A549 (cell line): ENCODE data around the gene EXOC2. TPM values are rescaled to one million over a fixed set of nuclear protein-coding genes. Genes with fewer than 3 reads are reported as not detected.

ENCODE experiments used
- ATAC-seq, 2 experiments: fragments of 200-7000 bp in 1 of 2; fragments of >200 bp in 1 of 2; cut with Nextera tagmentation in 1 of 2; cut with Tn5 transposase in 1 of 2; 3 replicates each; pipeline versions ENCODE4 v1.8.0 to v1.9.1; 2018 to 2020; ENCODE audit warnings: mild to moderate bottlenecking in 1 of 2, moderate library complexity in 1 of 2
- CTCF ChIA-PET: fragments of 300-600 bp; sonication (Branson Sonifier 250); formaldehyde crosslinking; extraction: SDS; loops from one replicate; lab custom pipeline; 2021; ENCODE audit warnings: antibody characterized with exemption, inconsistent platforms; lab: Yijun Ruan, JAX
- POLR2A ChIA-PET: fragments of 350-600 bp; formaldehyde crosslinking; extraction: SDS; loops from one replicate; lab custom pipeline; 2021; ENCODE audit warnings: antibody characterized with exemption, inconsistent platforms; lab: Yijun Ruan, JAX
- DNase-seq, 2 experiments: peaks; one replicate each; pipeline versions ENCODE4 v3.0.0 to v3.0.0-alpha.2; 2011 to 2016; ENCODE audit warnings: low read depth in 1 of 2, low spot score in 1 of 2
- FAIRE-seq: peaks from 2 replicates; lab custom pipeline; 2011; peaks lifted over from hg19 to GRCh38; lab: Jason Lieb, UNC
- H3K27ac ChIP-seq, 2 experiments: fragments of >200 bp; sonication (Bioruptor Twin); formaldehyde crosslinking; 3 replicates each; pipeline ENCODE4 v1.5.1; 2016 to 2017
- H3K4me1 ChIP-seq: fragments of >200 bp; sonication (Bioruptor Twin); formaldehyde crosslinking; 3 replicates; pipeline ENCODE4 v1.6.1; 2016
- H3K4me2 ChIP-seq: fragments of >200 bp; sonication (Bioruptor Twin); formaldehyde crosslinking; 3 replicates; pipeline ENCODE4 v1.6.1; 2016
- H3K4me3 ChIP-seq: fragments of >200 bp; sonication (Bioruptor Twin); formaldehyde crosslinking; 3 replicates; pipeline ENCODE4 v1.5.1; 2016
- H3K9me3 ChIP-seq: fragments of >200 bp; sonication (Bioruptor Twin); formaldehyde crosslinking; 3 replicates; pipeline ENCODE4 v1.6.1; 2016
- CEBPB ChIP-seq, 2 experiments: fragments of >200 bp in 1 of 2; sonication (Bioruptor Twin) in 1 of 2; formaldehyde crosslinking in 1 of 2; IDR thresholded peaks; 2 replicates each; pipeline ENCODE4 v1.6.1; 2012 to 2016
- CTCF ChIP-seq: fragments of >200 bp; sonication (Bioruptor Twin); formaldehyde crosslinking; IDR thresholded peaks from 3 replicates; pipeline ENCODE4 v1.5.1; 2016
- EHF ChIP-seq: fragments of 250-450 bp; sonication (Bioruptor Pico); IDR thresholded peaks from 2 replicates; pipeline ENCODE4 v1.5.0; 2020; ENCODE audit warnings: mild to moderate bottlenecking
- EHMT2 ChIP-seq: fragments of 200-600 bp; sonication (generic); IDR thresholded peaks from 2 replicates; pipeline ENCODE4 v1.6.1; 2016; ENCODE audit warnings: antibody characterized with exemption, low read depth, mild to moderate bottlenecking, moderate library complexity
- EP300 ChIP-seq, 2 experiments: fragments of >200 bp; sonication (Bioruptor Twin); formaldehyde crosslinking; IDR thresholded peaks; 2 replicates in 1 of 2; 3 replicates in 1 of 2; pipeline ENCODE4 v1.6.1; 2016 to 2017
- FOSL2 ChIP-seq, 2 experiments: fragments of 450-650 bp in 1 of 2; fragments of >200 bp in 1 of 2; sonication (Bioruptor Twin) in 1 of 2; formaldehyde crosslinking; IDR thresholded peaks; 2 replicates each; pipeline versions ENCODE4 v1.5.0 to v1.6.1; 2016 to 2020; ENCODE audit warnings: mild to moderate bottlenecking in 1 of 2, moderate library complexity in 1 of 2
- HEYL ChIP-seq: fragments of 250-450 bp; sonication (Bioruptor Pico); IDR thresholded peaks from 2 replicates; pipeline ENCODE4 v1.8.0; 2021; ENCODE audit warnings: mild to moderate bottlenecking, moderate library complexity
- HOXA7 ChIP-seq: fragments of 250-450 bp; sonication (Bioruptor Pico); IDR thresholded peaks from 2 replicates; pipeline ENCODE4 v1.5.0; 2020; ENCODE audit warnings: mild to moderate bottlenecking, moderate library complexity
- HOXB13 ChIP-seq: fragments of 250-450 bp; sonication (Bioruptor Pico); IDR thresholded peaks from 2 replicates; pipeline ENCODE4 v1.5.0; 2020; ENCODE audit warnings: low read depth, mild to moderate bottlenecking, moderate library complexity
- HOXB5 ChIP-seq: fragments of 250-450 bp; sonication (Bioruptor Pico); IDR thresholded peaks from 2 replicates; pipeline ENCODE4 v1.5.0; 2020; ENCODE audit warnings: mild to moderate bottlenecking, moderate library complexity
- KDM5A ChIP-seq: fragments of 200-600 bp; sonication (generic); IDR thresholded peaks from 2 replicates; pipeline ENCODE4 v1.6.1; 2016; ENCODE audit warnings: antibody characterized with exemption, mild to moderate bottlenecking
- MAX ChIP-seq: IDR thresholded peaks from 2 replicates; pipeline ENCODE4 v1.6.1; 2012
- NFE2L2 ChIP-seq: fragments of 150-350 bp; conservative IDR thresholded peaks from 2 replicates; pipeline ENCODE4 v1.6.1; 2014; ENCODE audit warnings: low read length
- NPAS2 ChIP-seq: fragments of 250-450 bp; sonication (Bioruptor Pico); IDR thresholded peaks from 2 replicates; pipeline ENCODE4 v1.8.0; 2022; ENCODE audit warnings: mild to moderate bottlenecking, moderate library complexity, borderline replicate concordance
- NR3C1 ChIP-seq: fragments of >200 bp; sonication (Bioruptor Twin); formaldehyde crosslinking; IDR thresholded peaks from 3 replicates; pipeline ENCODE4 v1.6.1; 2017
- RAD21 ChIP-seq, 2 experiments: fragments of >200 bp in 1 of 2; sonication (Bioruptor Twin) in 1 of 2; formaldehyde crosslinking in 1 of 2; IDR thresholded peaks in 1 of 2; conservative IDR thresholded peaks in 1 of 2; 2 replicates in 1 of 2; 3 replicates in 1 of 2; pipeline ENCODE4 v1.6.1; 2012 to 2018; ENCODE audit warnings: inconsistent platforms in 1 of 2
- RARB ChIP-seq: fragments of 250-450 bp; sonication (Bioruptor Pico); IDR thresholded peaks from 2 replicates; pipeline ENCODE4 v1.8.0; 2021; ENCODE audit warnings: mild to moderate bottlenecking, moderate library complexity
- RNF2 ChIP-seq: fragments of 200-600 bp; sonication (generic); IDR thresholded peaks from 2 replicates; pipeline ENCODE4 v1.6.1; 2016; ENCODE audit warnings: low read depth, mild to moderate bottlenecking, antibody characterized with exemption, moderate library complexity, borderline replicate concordance
- SMC3 ChIP-seq: fragments of >200 bp; sonication (Bioruptor Twin); formaldehyde crosslinking; IDR thresholded peaks from 3 replicates; pipeline ENCODE4 v1.6.1; 2018; ENCODE audit warnings: inconsistent platforms
- TP53 ChIP-seq: fragments of 250-450 bp; sonication (Bioruptor Pico); IDR thresholded peaks from 2 replicates; pipeline ENCODE4 v1.5.0; 2021; ENCODE audit warnings: mild to moderate bottlenecking, moderate library complexity
- WGBS: methylation state at CpG from one replicate; pipeline ENCODE4 v1.1.6; 2017; ENCODE audit errors: missing lambda C conversion rate; 5-methylcytosine and 5-hydroxymethylcytosine counted together
- polyA plus RNA-seq, 4 experiments: library from polyadenylated mRNA; depleted of rRNA in 3 of 4; stranded (reverse); fragments of >200 nt; fragmentation: RNase III in 1 of 4; extraction: RNeasy Plus Mini Kit Qiagen cat#74134 plus additional on column Dnase treatment in 1 of 4; gene quantifications; 2 replicates in 3 of 4; 3 replicates in 1 of 4; pipeline ENCODE4 v1.2.3, GENCODE V29; 2011 to 2017
- TF ChIP-seq, protein P1 (sequence below): IDR thresholded peaks from 2 replicates; pipeline ENCODE4 v1.6.1; 2012
- TF ChIP-seq, protein P2 (sequence below): fragments of >200 bp; sonication (Bioruptor Twin); formaldehyde crosslinking; IDR thresholded peaks from 3 replicates; pipeline ENCODE4 v1.6.1; 2016

Gene EXOC2
- polyA plus RNA-seq, 2 of the 4 experiments (the other 2 are of a cell fraction), result 13.3 to 22.9 TPM

DNA sequence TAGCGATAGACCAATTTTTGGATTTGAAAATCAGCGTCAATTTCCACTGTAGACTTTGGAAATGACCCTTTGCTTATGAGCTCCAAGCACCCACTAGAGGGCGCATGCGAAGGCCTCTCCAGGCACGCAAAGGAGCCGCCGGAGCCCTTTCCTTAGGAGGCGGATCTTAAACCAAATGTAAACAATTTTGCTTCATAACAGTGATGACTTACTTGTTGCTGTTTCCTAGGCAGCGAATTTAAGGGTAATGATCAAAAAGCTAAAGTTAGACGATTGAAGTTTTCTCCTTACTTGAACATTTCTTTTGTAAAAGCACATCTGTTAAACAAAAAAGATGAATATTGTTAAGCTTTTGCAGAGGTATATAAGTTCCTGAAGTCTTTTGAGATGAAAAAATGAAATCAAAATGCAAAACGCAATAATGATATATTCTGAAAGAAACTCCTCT lies 29.2 kb upstream of the EXOC2 start:
- ChIA-PET POLR2A (no interaction called here), CTCF (interaction anchor here (0.6 to 3.3 kb wide), 40 partner anchors 8 to 714 kb away, joined by 3 to 33 read pairs (median 4); no protein-coding TSS in a partner anchor)
- FAIRE-seq, result no peak
- H3K9me3 ChIP-seq, result no peaks in the 10 kb centered on the region
- H3K27ac ChIP-seq, result no peak overlapping the region
- no peaks in the 10 kb centered on the region for H3K4me1 ChIP-seq
- TF ChIP-seq FOSL2 (IDR thresholded peaks at IDR 0.05) (no peak), FOSL2 (CRISPR knock-in tag; IDR thresholded peaks at IDR 0.05) (no peak), RAD21 (conservative IDR thresholded peaks at IDR 0.05 in 1 of 2, IDR thresholded peaks at IDR 0.05 in 1 of 2) (peak; percentile 51 to 54; a peak in 4 of 5 replicates), CTCF (peak; percentile 78), SMC3 (peak; percentile 84)
- TF ChIP-seq, all 56 proteins: peak for 3
- peak; percentile 78 to 79 for DNase-seq
- peak overlapping the region; percentile 63 for H3K4me2 ChIP-seq
- peak; percentile 90 to 97 for ATAC-seq
- under 1% methylated on average over 11 of the region's 11 CpGs for WGBS
- no peak overlapping the region for H3K4me3 ChIP-seq

- TF ChIP-seq NPAS2, result no peak
- no peak for TF ChIP-seq FOSL2 (IDR thresholded peaks at IDR 0.05)
- no peak for TF ChIP-seq FOSL2 (CRISPR knock-in tag; IDR thresholded peaks at IDR 0.05)
- no peak for TF ChIP-seq NR3C1
- TF ChIP-seq EHF (CRISPR knock-in tag), result no peak
- no peak for TF ChIP-seq HOXB13 (CRISPR knock-in tag)
- no peak for TF ChIP-seq NFE2L2
- TF ChIP-seq, protein P1, sequence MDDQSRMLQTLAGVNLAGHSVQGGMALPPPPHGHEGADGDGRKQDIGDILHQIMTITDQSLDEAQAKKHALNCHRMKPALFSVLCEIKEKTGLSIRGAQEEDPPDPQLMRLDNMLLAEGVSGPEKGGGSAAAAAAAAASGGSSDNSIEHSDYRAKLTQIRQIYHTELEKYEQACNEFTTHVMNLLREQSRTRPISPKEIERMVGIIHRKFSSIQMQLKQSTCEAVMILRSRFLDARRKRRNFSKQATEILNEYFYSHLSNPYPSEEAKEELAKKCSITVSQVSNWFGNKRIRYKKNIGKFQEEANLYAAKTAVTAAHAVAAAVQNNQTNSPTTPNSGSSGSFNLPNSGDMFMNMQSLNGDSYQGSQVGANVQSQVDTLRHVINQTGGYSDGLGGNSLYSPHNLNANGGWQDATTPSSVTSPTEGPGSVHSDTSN, result no peak
- TF ChIP-seq, protein P2, sequence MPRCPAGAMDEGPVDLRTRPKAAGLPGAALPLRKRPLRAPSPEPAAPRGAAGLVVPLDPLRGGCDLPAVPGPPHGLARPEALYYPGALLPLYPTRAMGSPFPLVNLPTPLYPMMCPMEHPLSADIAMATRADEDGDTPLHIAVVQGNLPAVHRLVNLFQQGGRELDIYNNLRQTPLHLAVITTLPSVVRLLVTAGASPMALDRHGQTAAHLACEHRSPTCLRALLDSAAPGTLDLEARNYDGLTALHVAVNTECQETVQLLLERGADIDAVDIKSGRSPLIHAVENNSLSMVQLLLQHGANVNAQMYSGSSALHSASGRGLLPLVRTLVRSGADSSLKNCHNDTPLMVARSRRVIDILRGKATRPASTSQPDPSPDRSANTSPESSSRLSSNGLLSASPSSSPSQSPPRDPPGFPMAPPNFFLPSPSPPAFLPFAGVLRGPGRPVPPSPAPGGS, result no peak
- TF ChIP-seq KDM5A, result no peak
- TF ChIP-seq EP300 (IDR thresholded peaks at IDR 0.05), result no peak
- no peak for TF ChIP-seq CEBPB (IDR thresholded peaks at IDR 0.05)
- TF ChIP-seq EHMT2, result no peak
- no peak for TF ChIP-seq MAX
- TF ChIP-seq TP53 (CRISPR knock-in tag), result no peak
- TF ChIP-seq HOXA7 (CRISPR knock-in tag), result no peak
- no peak for TF ChIP-seq HEYL (CRISPR knock-in tag)
- no peak for TF ChIP-seq RARB (CRISPR knock-in tag)
- no peak for TF ChIP-seq RNF2
- TF ChIP-seq SMC3, result no peak
- TF ChIP-seq HOXB5, result no peak
- TF ChIP-seq, all 56 proteins: peak for 0
- ATAC-seq (no peak), DNase-seq (no peak), FAIRE-seq (no peak)
- Histone ChIP-seq H3K4me2 (no peak overlapping the region), H3K4me1 (no peaks in the 10 kb centered on the region), H3K4me3 (no peak overlapping the region), H3K27ac (no peak overlapping the region), H3K9me3 (no peaks in the 10 kb centered on the region)
- CTCF ChIA-PET, result interaction anchor here (0.6 kb wide), 1 partner anchor 618 kb away, joined by 3 read pairs; no protein-coding TSS in a partner anchor
- POLR2A ChIA-PET, result no interaction called here
- WGBS, result 87% methylated on average over 7 of the region's 7 CpGs
Measured at GRCh38 chr6:718345-718744, 25.4 kb upstream of the EXOC2 start.
